Sigmoid colon (tissue), 7 donors: Measurements from ENCODE around the gene FGD3. TPM values are rescaled to one million over a fixed set of nuclear protein-coding genes. Genes with fewer than 3 reads are reported as not detected.

Source experiments
- DNase-seq: peaks from one replicate; pipeline ENCODE4 v3.0.0-alpha.2; 2019
- H3K27ac ChIP-seq, 4 donors: fragments of 200-600 bp; sonication (generic); one replicate each; pipeline ENCODE4 v1.5.1; 2016 to 2019; ENCODE audit warnings: mild to moderate bottlenecking in 1 of 4
- H3K27me3 ChIP-seq, 3 donors: fragments of 200-600 bp; sonication (generic); one replicate each; pipeline ENCODE4 v1.5.1; 2019; ENCODE audit warnings: mild to moderate bottlenecking in 1 of 3
- H3K36me3 ChIP-seq, 4 donors: fragments of 200-600 bp; sonication (generic); one replicate each; pipeline ENCODE4 v1.5.1; 2016 to 2019
- H3K4me1 ChIP-seq, 4 donors: fragments of 200-600 bp; sonication (generic); one replicate each; pipeline ENCODE4 v1.5.1; 2017 to 2019
- H3K4me3 ChIP-seq, 4 donors: fragments of 200-600 bp; sonication (generic); one replicate each; pipeline ENCODE4 v1.5.1; 2017 to 2019; ENCODE audit warnings: mild to moderate bottlenecking in 2 of 4, moderate library complexity in 1 of 4
- H3K9me3 ChIP-seq, 4 donors: fragments of 200-600 bp in 3 of 4; sonication (generic) in 3 of 4; one replicate each; pipeline versions ENCODE4 v1.5.1 to v1.6.1; 2013 to 2019
- CTCF ChIP-seq, 4 experiments: fragments of 450-650 bp in 3 of 4; fragments of 200-600 bp in 1 of 4; IDR thresholded peaks; one replicate each; pipeline ENCODE4 v1.5.1; 2016 to 2019; ENCODE audit warnings: antibody characterized with exemption in 4 of 4, mild to moderate bottlenecking in 3 of 4, moderate library complexity in 2 of 4
- EP300 ChIP-seq, 4 donors: sonication (generic); formaldehyde crosslinking; IDR thresholded peaks; one replicate each; pipeline ENCODE4 v1.6.1; 2017; ENCODE audit warnings: antibody characterized with exemption in 4 of 4
- POLR2A ChIP-seq, 2 donors: fragments of 450-650 bp; IDR thresholded peaks; one replicate each; pipeline ENCODE4 v1.6.1; 2016; ENCODE audit warnings: antibody characterized with exemption in 2 of 2, mild to moderate bottlenecking in 2 of 2, moderate library complexity in 2 of 2
- POLR2AphosphoS5 ChIP-seq, 4 donors: sonication (generic); formaldehyde crosslinking; IDR thresholded peaks; one replicate each; pipeline ENCODE4 v1.6.1; 2017; ENCODE audit warnings: antibody characterized with exemption in 4 of 4
- WGBS, 2 donors: extraction: QIAGEN DNeasy Blood & Tissue Kit; methylation state at CpG; one replicate each; pipeline ENCODE4 v1.1.7; 2013; 5-methylcytosine and 5-hydroxymethylcytosine counted together
- intact Hi-C: fragments of 100-400 bp; cut with DNase I; formaldehyde crosslinking; loops from one replicate; pipeline ENCODE4 v1.15.1; 2023
- polyA plus RNA-seq, 3 donors: library from polyadenylated mRNA; stranded (reverse); fragments of 200-250 nt; gene quantifications; one replicate each; pipeline ENCODE4 v1.2.3, GENCODE V29; 2013
- total RNA-seq, 4 donors: library from RNA; depleted of rRNA; stranded (reverse); fragments of >200 nt; gene quantifications; one replicate each; pipeline ENCODE4 v1.1.0, GENCODE V29; 2016
- donor health status: healthy with polysubstance abuse.
- donor health status: Bipolar disorder and iron deficiency.
- donor health status: healthy.

FGD3 gene
- total and polyA plus RNA-seq, 7 donors: 1.8 to 18.0 (median 3.7) TPM

GRCh38 chr9:93077811-93078210 is 130.5 kb downstream of the FGD3 start:
- no peaks in the 10 kb centered on the region for H3K27me3 ChIP-seq
- 96 to 97% methylated on average over 16 of the region's 16 CpGs for WGBS, 2 donors
- no peak for TF ChIP-seq POLR2A (IDR thresholded peaks at IDR 0.05)
- TF ChIP-seq CTCF (IDR thresholded peaks at IDR 0.05): no peak
- TF ChIP-seq POLR2AphosphoS5 (IDR thresholded peaks at IDR 0.05): no peak
- no peak for TF ChIP-seq EP300 (IDR thresholded peaks at IDR 0.05)
- intact Hi-C loops: no loop called here
- H3K4me3 ChIP-seq: no peak overlapping the region
- H3K36me3 ChIP-seq: no peaks in the 10 kb centered on the region
- peaks cover 0 to 21% (median 3%) of the 10 kb centered on the region in 4 donors for H3K4me1 ChIP-seq
- no peak overlapping the region for H3K27ac ChIP-seq
- no peaks in the 10 kb centered on the region for H3K9me3 ChIP-seq
- no peak for DNase-seq

GRCh38 chr9:93079371-93079770 is 132.0 kb downstream of the FGD3 start:
- no peaks in the 10 kb centered on the region for H3K9me3 ChIP-seq
- H3K4me3 ChIP-seq: no peak overlapping the region
- no peaks in the 10 kb centered on the region for H3K27me3 ChIP-seq
- 90 to 94% methylated on average over 13 of the region's 13 CpGs for WGBS, 2 donors
- intact Hi-C loops: no loop called here
- TF ChIP-seq POLR2A (IDR thresholded peaks at IDR 0.05): no peak
- no peak for TF ChIP-seq EP300 (IDR thresholded peaks at IDR 0.05)
- TF ChIP-seq POLR2AphosphoS5 (IDR thresholded peaks at IDR 0.05): no peak
- no peak for TF ChIP-seq CTCF (IDR thresholded peaks at IDR 0.05)
- no peaks in the 10 kb centered on the region for H3K36me3 ChIP-seq
- no peak overlapping the region for H3K27ac ChIP-seq
- peak; percentile 44 for DNase-seq
- H3K4me1 ChIP-seq: peaks cover 0 to 6% (median 0%) of the 10 kb centered on the region in 4 donors

- peak; percentile 40 for DNase-seq
- Histone ChIP-seq H3K27ac (no peak overlapping the region), H3K27me3 (no peaks in the 10 kb centered on the region), H3K36me3 (no peaks in the 10 kb centered on the region), H3K4me1 (no peaks in the 10 kb centered on the region), H3K9me3 (no peaks in the 10 kb centered on the region), H3K4me3 (no peak overlapping the region)
- TF ChIP-seq POLR2AphosphoS5 (IDR thresholded peaks at IDR 0.05): no peak
- no peak for TF ChIP-seq POLR2A (IDR thresholded peaks at IDR 0.05)
- no peak for TF ChIP-seq CTCF (IDR thresholded peaks at IDR 0.05)
- 95 to 96% methylated on average over 9 of the region's 9 CpGs for WGBS, 2 donors
- intact Hi-C loops: no loop called here
Observed at GRCh38 chr9:93080406-93080805, 133.1 kb downstream of the FGD3 start.

- Histone ChIP-seq H3K4me3 (no peak overlapping the region), H3K36me3 (no peaks in the 10 kb centered on the region), H3K4me1 (no peaks in the 10 kb centered on the region), H3K9me3 (no peaks in the 10 kb centered on the region), H3K27me3 (no peaks in the 10 kb centered on the region), H3K27ac (no peak overlapping the region)
- peak; percentile 55 for DNase-seq
- 94% methylated on average over 10 of the region's 10 CpGs for WGBS, 2 donors
- TF ChIP-seq CTCF (IDR thresholded peaks at IDR 0.05) (no peak), EP300 (IDR thresholded peaks at IDR 0.05) (no peak), POLR2AphosphoS5 (IDR thresholded peaks at IDR 0.05) (no peak), POLR2A (IDR thresholded peaks at IDR 0.05) (no peak)
- intact Hi-C loops: no loop called here
Observed at GRCh38 chr9:93081081-93081529, 133.8 kb downstream of the FGD3 start.

- TF ChIP-seq CTCF (IDR thresholded peaks at IDR 0.05): no peak
- no peak for TF ChIP-seq POLR2A (IDR thresholded peaks at IDR 0.05)
- TF ChIP-seq EP300 (IDR thresholded peaks at IDR 0.05): no peak
- TF ChIP-seq POLR2AphosphoS5 (IDR thresholded peaks at IDR 0.05): no peak
- intact Hi-C loops: no loop called here
- H3K9me3 ChIP-seq: no peaks in the 10 kb centered on the region
- no peak overlapping the region for H3K4me3 ChIP-seq
- 75 to 88% methylated on average over 3 of the region's 3 CpGs for WGBS, 2 donors
- no peaks in the 10 kb centered on the region for H3K36me3 ChIP-seq
- DNase-seq: peak; percentile 7
- H3K4me1 ChIP-seq: no peaks in the 10 kb centered on the region
- H3K27ac ChIP-seq: no peak overlapping the region
- H3K27me3 ChIP-seq: no peaks in the 10 kb centered on the region
Observed at GRCh38 chr9:93081931-93082330, 134.6 kb downstream of the FGD3 start.
